H9 (cell line): ENCODE measurements around the gene ZNF423. TPM values are rescaled to one million over a fixed set of nuclear protein-coding genes. Genes with fewer than 3 reads are reported as not detected.
A peak's percentile ranks its signal among the peaks of the same experiment; 100 is the strongest.

Source experiments
- DNase-seq: peaks from one replicate; pipeline ENCODE4 v3.0.0-alpha.2; 2017
- H2AFZ ChIP-seq: one replicate; pipeline ENCODE4 v1.6.1; 2013; ENCODE audit warnings: mild to moderate bottlenecking, low read length, control low read depth, moderate library complexity
- H2AK5ac ChIP-seq: 2 replicates; pipeline ENCODE4 v1.6.1; 2013; ENCODE audit warnings: low read length, control low read depth, mixed read lengths; ENCODE audit not compliant: insufficient read length
- H2BK120ac ChIP-seq: one replicate; pipeline ENCODE4 v1.6.1; 2013; ENCODE audit warnings: low read depth, mild to moderate bottlenecking, low read length, control low read depth, inconsistent platforms; ENCODE audit not compliant: poor library complexity, severe bottlenecking
- H2BK12ac ChIP-seq: 2 replicates; pipeline ENCODE4 v1.6.1; 2013; ENCODE audit warnings: low read length, control low read depth, mixed read lengths, low read depth; ENCODE audit not compliant: insufficient read length
- H2BK15ac ChIP-seq: 2 replicates; pipeline ENCODE4 v1.6.1; 2013; ENCODE audit warnings: low read depth, low read length, control low read depth
- H2BK20ac ChIP-seq: one replicate; pipeline ENCODE4 v1.6.1; 2013; ENCODE audit warnings: low read depth, mild to moderate bottlenecking, low read length, control low read depth, inconsistent platforms; ENCODE audit not compliant: poor library complexity, severe bottlenecking
- H2BK5ac ChIP-seq: 2 replicates; pipeline ENCODE4 v1.6.1; 2013; ENCODE audit warnings: low read length, control low read depth, mixed read lengths; ENCODE audit not compliant: insufficient read length
- H3K14ac ChIP-seq: 2 replicates; pipeline ENCODE4 v1.6.1; 2013; ENCODE audit warnings: low read length, control low read depth; ENCODE audit not compliant: insufficient read depth
- H3K18ac ChIP-seq: 2 replicates; pipeline ENCODE4 v1.6.1; 2013; ENCODE audit warnings: low read depth, mild to moderate bottlenecking, mixed read lengths, low read length, control low read depth; ENCODE audit not compliant: insufficient read length
- H3K23ac ChIP-seq: 2 replicates; pipeline ENCODE4 v1.6.1; 2013; ENCODE audit warnings: low read length, control low read depth, mixed read lengths, low read depth; ENCODE audit not compliant: insufficient read length
- H3K23me2 ChIP-seq: 2 replicates; pipeline ENCODE4 v1.6.1; 2013; ENCODE audit warnings: low read depth, mild to moderate bottlenecking, mixed read lengths, low read length, control low read depth; ENCODE audit not compliant: insufficient read length, poor library complexity, severe bottlenecking
- H3K27ac ChIP-seq: 2 replicates; pipeline ENCODE4 v1.5.1; 2013; ENCODE audit warnings: low read length, control low read depth, mixed read lengths, low read depth; ENCODE audit not compliant: insufficient read length
- H3K27me3 ChIP-seq: 2 replicates; pipeline ENCODE4 v1.6.1; 2013; ENCODE audit warnings: low read length, control low read depth, inconsistent platforms; ENCODE audit not compliant: insufficient read depth
- H3K4ac ChIP-seq: 2 replicates; pipeline ENCODE4 v1.6.1; 2013; ENCODE audit warnings: low read depth, mild to moderate bottlenecking, control low read depth, inconsistent platforms, low read length, moderate library complexity
- H3K4me1 ChIP-seq: 2 replicates; pipeline ENCODE4 v1.6.1; 2013; ENCODE audit warnings: low read length, control low read depth, inconsistent platforms; ENCODE audit not compliant: insufficient read depth
- H3K4me2 ChIP-seq: 2 replicates; pipeline ENCODE4 v1.6.1; 2013; ENCODE audit warnings: low read length, control low read depth, mixed read lengths; ENCODE audit not compliant: insufficient read length, insufficient read depth
- H3K56ac ChIP-seq: 2 replicates; pipeline ENCODE4 v1.6.1; 2013; ENCODE audit warnings: low read depth, mild to moderate bottlenecking, mixed read lengths, low read length, control low read depth; ENCODE audit not compliant: insufficient read length
- H3K79me1 ChIP-seq: 2 replicates; pipeline ENCODE4 v1.6.1; 2013; ENCODE audit warnings: low read depth, mild to moderate bottlenecking, moderate library complexity, low read length, control low read depth, inconsistent platforms; ENCODE audit not compliant: insufficient read depth, poor library complexity, severe bottlenecking
- H3K79me2 ChIP-seq: 2 replicates; pipeline ENCODE4 v1.6.1; 2013; ENCODE audit warnings: low read length, control low read depth, inconsistent platforms; ENCODE audit not compliant: insufficient read depth
- H3K9ac ChIP-seq: 2 replicates; pipeline ENCODE4 v1.6.1; 2013; ENCODE audit warnings: low read length, control low read depth, mixed read lengths; ENCODE audit not compliant: insufficient read length; ENCODE audit errors: extremely low read depth
- H3K9me3 ChIP-seq: one replicate; pipeline ENCODE4 v1.6.1; 2013; ENCODE audit warnings: low read depth, low read length, inconsistent platforms; ENCODE audit not compliant: control insufficient read depth
- H3T11ph ChIP-seq: one replicate; pipeline ENCODE4 v1.6.1; 2013; ENCODE audit warnings: mild to moderate bottlenecking, low read length, control low read depth, inconsistent platforms
- H4K20me1 ChIP-seq: one replicate; pipeline ENCODE4 v1.6.1; 2013; ENCODE audit not compliant: control insufficient read depth, insufficient read length, insufficient read depth
- H4K5ac ChIP-seq: 2 replicates; pipeline ENCODE4 v1.6.1; 2013; ENCODE audit warnings: low read depth, mild to moderate bottlenecking, mixed read lengths, low read length, control low read depth; ENCODE audit not compliant: insufficient read length
- H4K8ac ChIP-seq: replicated peaks from 2 replicates; pipeline ENCODE4 v1.6.1; 2013; ENCODE audit warnings: low read length, control low read depth, mixed read lengths, low read depth; ENCODE audit not compliant: insufficient read length
- H4K91ac ChIP-seq: 2 replicates; pipeline ENCODE4 v1.6.1; 2013; ENCODE audit warnings: low read depth, mild to moderate bottlenecking, moderate library complexity, mixed read lengths, low read length, control low read depth; ENCODE audit not compliant: insufficient read length
- H3K27ac Mint-ChIP-seq, 3 experiments: 2 replicates in 2 of 3; 3 replicates in 1 of 3; pipeline ENCODE4 v1.8.0; 2020 to 2021; ENCODE audit warnings: mixed read lengths in 3 of 3, mild to moderate bottlenecking in 1 of 3, moderate library complexity in 1 of 3
- H3K27me3 Mint-ChIP-seq: 2 replicates; pipeline ENCODE4 v1.8.0; 2021; ENCODE audit warnings: low read depth, mild to moderate bottlenecking, moderate library complexity, mixed read lengths
- H3K36me3 Mint-ChIP-seq, 3 experiments: 2 replicates in 2 of 3; 3 replicates in 1 of 3; pipeline ENCODE4 v1.8.0; 2020 to 2021; ENCODE audit warnings: low read depth in 3 of 3, mixed read lengths in 3 of 3; ENCODE audit not compliant: insufficient read depth in 1 of 3
- H3K4me1 Mint-ChIP-seq, 2 experiments: 2 replicates each; pipeline ENCODE4 v1.8.0; 2020; ENCODE audit warnings: mixed read lengths in 2 of 2
- H3K4me3 Mint-ChIP-seq, 2 experiments: 2 replicates in 1 of 2; 3 replicates in 1 of 2; pipeline ENCODE4 v1.8.0; 2020 to 2021; ENCODE audit warnings: mild to moderate bottlenecking in 2 of 2, mixed read lengths in 2 of 2, moderate library complexity in 1 of 2
- H3K9me3 Mint-ChIP-seq, 2 experiments: 2 replicates in 1 of 2; 3 replicates in 1 of 2; pipeline ENCODE4 v1.8.0; 2020; ENCODE audit warnings: mild to moderate bottlenecking in 2 of 2, mixed read lengths in 2 of 2, moderate library complexity in 1 of 2
- WGBS: extraction: QIAGEN DNeasy Blood & Tissue Kit; methylation state at CpG from one replicate; pipeline ENCODE4 v1.1.7; 2013; ENCODE audit warnings: missing lambda C conversion rate, low lambda C conversion rate, mixed read lengths; ENCODE audit not compliant: insufficient read length; ENCODE audit errors: extremely low coverage; 5-methylcytosine and 5-hydroxymethylcytosine counted together
- total RNA-seq: library from RNA; stranded (reverse); gene quantifications from 2 replicates; pipeline ENCODE4 v1.2.1, GENCODE V29; 2021
- TF ChIP-seq, protein P1 (sequence below): fragments of 200-600 bp; sonication (generic); conservative IDR thresholded peaks from 3 replicates; pipeline ENCODE4 v1.8.0; 2021; ENCODE audit warnings: antibody characterized with exemption, mild to moderate bottlenecking

The ZNF423 gene
- total RNA-seq, 1 experiment from 2014 or later = 51.5 TPM

DNA sequence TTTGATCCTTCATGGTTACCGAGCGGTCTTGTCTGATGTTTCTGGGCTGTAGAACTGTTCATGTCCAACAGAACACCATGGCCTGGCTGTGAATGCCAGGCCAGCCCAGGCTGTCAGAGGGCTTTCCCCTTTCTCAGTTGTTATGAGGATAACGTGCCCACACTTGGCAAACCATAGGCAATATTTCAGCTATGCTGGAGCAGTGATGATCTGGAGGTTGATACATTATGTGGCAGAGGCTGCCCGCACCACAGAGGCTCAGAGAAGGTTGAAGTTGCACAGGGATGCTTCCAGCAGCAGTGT lies 389.4 kb downstream of the ZNF423 start:
- H4K91ac ChIP-seq = no peak overlapping the region
- H3K4ac ChIP-seq = no peak overlapping the region
- peak; percentile 4 for DNase-seq
- no peak overlapping the region for H3K9ac ChIP-seq
- no peaks in the 10 kb centered on the region for H3K79me2 ChIP-seq
- H3K23me2 ChIP-seq = peaks cover 5% of the 10 kb centered on the region
- no peaks in the 10 kb centered on the region for H3K79me1 ChIP-seq
- H2BK12ac ChIP-seq = no peak overlapping the region
- TF ChIP-seq, protein P1, sequence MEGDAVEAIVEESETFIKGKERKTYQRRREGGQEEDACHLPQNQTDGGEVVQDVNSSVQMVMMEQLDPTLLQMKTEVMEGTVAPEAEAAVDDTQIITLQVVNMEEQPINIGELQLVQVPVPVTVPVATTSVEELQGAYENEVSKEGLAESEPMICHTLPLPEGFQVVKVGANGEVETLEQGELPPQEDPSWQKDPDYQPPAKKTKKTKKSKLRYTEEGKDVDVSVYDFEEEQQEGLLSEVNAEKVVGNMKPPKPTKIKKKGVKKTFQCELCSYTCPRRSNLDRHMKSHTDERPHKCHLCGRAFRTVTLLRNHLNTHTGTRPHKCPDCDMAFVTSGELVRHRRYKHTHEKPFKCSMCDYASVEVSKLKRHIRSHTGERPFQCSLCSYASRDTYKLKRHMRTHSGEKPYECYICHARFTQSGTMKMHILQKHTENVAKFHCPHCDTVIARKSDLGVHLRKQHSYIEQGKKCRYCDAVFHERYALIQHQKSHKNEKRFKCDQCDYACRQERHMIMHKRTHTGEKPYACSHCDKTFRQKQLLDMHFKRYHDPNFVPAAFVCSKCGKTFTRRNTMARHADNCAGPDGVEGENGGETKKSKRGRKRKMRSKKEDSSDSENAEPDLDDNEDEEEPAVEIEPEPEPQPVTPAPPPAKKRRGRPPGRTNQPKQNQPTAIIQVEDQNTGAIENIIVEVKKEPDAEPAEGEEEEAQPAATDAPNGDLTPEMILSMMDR = no peak
- H4K5ac ChIP-seq = no peak overlapping the region
- H3K23ac ChIP-seq = no peak overlapping the region
- H2BK15ac ChIP-seq = no peak overlapping the region
- no peaks in the 10 kb centered on the region; the same call in 1 of the 2 replicates for H3K27me3 ChIP-seq
- no peak overlapping the region for H4K8ac ChIP-seq
- no peak overlapping the region for H3T11ph ChIP-seq
- no peaks in the 10 kb centered on the region for H3K9me3 ChIP-seq
- H3K18ac ChIP-seq = no peak overlapping the region
- no peak overlapping the region for H3K14ac ChIP-seq
- H2AFZ ChIP-seq = no peak overlapping the region
- no peak overlapping the region for H3K27ac Mint-ChIP-seq
- H2BK5ac ChIP-seq = no peak overlapping the region
- H3K4me2 ChIP-seq = no peak overlapping the region
- no peak overlapping the region for H3K56ac ChIP-seq
- peaks cover 12 to 24% of the 10 kb centered on the region in 2 experiments for H3K4me1 Mint-ChIP-seq
- peaks cover 32% of the 10 kb centered on the region for H3K27me3 Mint-ChIP-seq
- no peak overlapping the region for H2BK20ac ChIP-seq
- no peaks in the 10 kb centered on the region for H3K9me3 Mint-ChIP-seq
- WGBS = no CpG with 5 or more reads among the region's 4 CpGs
- H3K4me1 ChIP-seq = no peaks in the 10 kb centered on the region; the same call in 1 of the 2 replicates
- H3K27ac ChIP-seq = no peak overlapping the region
- no peak overlapping the region for H2AK5ac ChIP-seq
- no peaks in the 10 kb centered on the region for H3K36me3 Mint-ChIP-seq
- no peak overlapping the region for H2BK120ac ChIP-seq
- H3K4me3 Mint-ChIP-seq = no peak overlapping the region
- H4K20me1 ChIP-seq = no peaks in the 10 kb centered on the region
